HepG2 (cell line): Measurements from ENCODE around the gene TMEM87A. TPM values are rescaled to one million over a fixed set of nuclear protein-coding genes. Genes with fewer than 3 reads are reported as not detected.

Source experiments
- BRCA1 ChIP-seq: sonication (generic); formaldehyde crosslinking; IDR thresholded peaks from 2 replicates; pipeline ENCODE4 v1.4.0; 2020; ENCODE audit warnings: missing genetic modification reagents
- GABPA ChIP-seq, 2 experiments: IDR thresholded peaks; 2 replicates each; pipeline ENCODE4 v1.6.1; 2011 to 2016; ENCODE audit warnings: low read depth in 2 of 2, low read length in 1 of 2, missing biosample characterization in 1 of 2, missing genetic modification characterization in 1 of 2
- GTF2F1 ChIP-seq: fragments of 150-350 bp; IDR thresholded peaks from 2 replicates; pipeline ENCODE4 v1.6.1; 2014; ENCODE audit warnings: low read length
- GTF3A ChIP-seq: sonication (generic); formaldehyde crosslinking; conservative IDR thresholded peaks from 2 replicates; pipeline ENCODE4 v1.4.0; 2020; ENCODE audit warnings: mild to moderate bottlenecking, missing genetic modification reagents
- KLF16 ChIP-seq, 2 experiments: sonication (generic) in 1 of 2; formaldehyde crosslinking in 1 of 2; IDR thresholded peaks; 2 replicates each; pipeline versions ENCODE4 v1.6.1 to v1.8.0; 2016 to 2023; ENCODE audit warnings: missing genetic modification reagents in 2 of 2, missing compliant biosample characterization in 1 of 2
- KLF6 ChIP-seq: IDR thresholded peaks from 2 replicates; pipeline ENCODE4 v1.8.0; 2016; ENCODE audit warnings: missing biosample characterization, missing genetic modification reagents
- MAFG ChIP-seq: sonication (generic); formaldehyde crosslinking; IDR thresholded peaks from 2 replicates; pipeline ENCODE4 v1.5.1; 2020; ENCODE audit warnings: mild to moderate bottlenecking, missing genetic modification reagents
- NFATC3 ChIP-seq: sonication (generic); formaldehyde crosslinking; IDR thresholded peaks from 2 replicates; pipeline ENCODE4 v1.5.1; 2020; ENCODE audit warnings: mild to moderate bottlenecking, missing genetic modification reagents
- PAF1 ChIP-seq: IDR thresholded peaks from 2 replicates; pipeline ENCODE4 v1.6.1; 2016; ENCODE audit warnings: missing genetic modification reagents, missing compliant biosample characterization
- TEAD3 ChIP-seq: optimal IDR thresholded peaks from 2 replicates; pipeline ENCODE3; 2016; ENCODE audit warnings: borderline replicate concordance
- ZMYM3 ChIP-seq: sonication (generic); formaldehyde crosslinking; IDR thresholded peaks from 2 replicates; pipeline ENCODE4 v1.5.1; 2020; ENCODE audit warnings: mild to moderate bottlenecking, missing genetic modification reagents
- ZNF160 ChIP-seq: sonication (generic); formaldehyde crosslinking; IDR thresholded peaks from 2 replicates; pipeline ENCODE4 v1.8.0; 2022; ENCODE audit warnings: mild to moderate bottlenecking, inconsistent platforms, missing genetic modification reagents
- ZNF564 ChIP-seq: sonication (generic); formaldehyde crosslinking; IDR thresholded peaks from 2 replicates; pipeline ENCODE4 v1.8.1; 2023; ENCODE audit warnings: mild to moderate bottlenecking, missing genetic modification reagents
- ZSCAN20 ChIP-seq: sonication (generic); formaldehyde crosslinking; IDR thresholded peaks from 2 replicates; pipeline ENCODE4 v1.4.0; 2020; ENCODE audit warnings: missing genetic modification reagents, mild to moderate bottlenecking, borderline replicate concordance
- polyA plus RNA-seq, 8 experiments: library from polyadenylated mRNA; depleted of rRNA in 3 of 8; stranded (reverse) in 7 of 8; unstranded in 1 of 8; fragments of >200 nt; fragmentation: Illumina TruSeq in 4 of 8; extraction: Trizol in 4 of 8; gene quantifications; 2 replicates each; pipeline versions ENCODE4 v1.2.1 to v1.2.3, GENCODE V29; 2011 to 2016; ENCODE audit warnings: low read depth in 4 of 8, missing spikeins in 1 of 8, mixed read lengths in 1 of 8; ENCODE audit not compliant: insufficient read depth in 1 of 8
- total RNA-seq, 5 experiments: library from RNA; depleted of rRNA; stranded (reverse); fragments of >200 nt; fragmentation: Illumina TruSeq; extraction: Trizol; gene quantifications; 2 replicates each; pipeline ENCODE4 v1.2.3, GENCODE V29; 2016; ENCODE audit warnings: low read depth in 1 of 5
- TF ChIP-seq, protein P1 (sequence below): sonication (generic); formaldehyde crosslinking; IDR thresholded peaks from 2 replicates; pipeline ENCODE4 v1.8.1; 2023; ENCODE audit warnings: missing genetic modification reagents, mild to moderate bottlenecking, borderline replicate concordance
- TF ChIP-seq, protein P2 (sequence below): sonication (generic); formaldehyde crosslinking; IDR thresholded peaks from 2 replicates; pipeline ENCODE4 v1.9.0; 2021; ENCODE audit warnings: missing genetic modification reagents, mild to moderate bottlenecking, borderline replicate concordance
- TF ChIP-seq, protein P3 (sequence below), 2 experiments: fragments of 450-650 bp in 1 of 2; sonication (generic) in 1 of 2; formaldehyde crosslinking in 1 of 2; IDR thresholded peaks; 2 replicates each; pipeline versions ENCODE4 v1.6.1 to v1.8.0; 2016 to 2022; ENCODE audit warnings: antibody characterized with exemption in 1 of 2, mild to moderate bottlenecking in 1 of 2, missing genetic modification reagents in 1 of 2

The TMEM87A gene
- total and polyA plus RNA-seq, 2 of the 13 experiments (the other 11 are each of a cell fraction or from before 2014, with no cell fraction given): 20.2 to 42.8 TPM

DNA sequence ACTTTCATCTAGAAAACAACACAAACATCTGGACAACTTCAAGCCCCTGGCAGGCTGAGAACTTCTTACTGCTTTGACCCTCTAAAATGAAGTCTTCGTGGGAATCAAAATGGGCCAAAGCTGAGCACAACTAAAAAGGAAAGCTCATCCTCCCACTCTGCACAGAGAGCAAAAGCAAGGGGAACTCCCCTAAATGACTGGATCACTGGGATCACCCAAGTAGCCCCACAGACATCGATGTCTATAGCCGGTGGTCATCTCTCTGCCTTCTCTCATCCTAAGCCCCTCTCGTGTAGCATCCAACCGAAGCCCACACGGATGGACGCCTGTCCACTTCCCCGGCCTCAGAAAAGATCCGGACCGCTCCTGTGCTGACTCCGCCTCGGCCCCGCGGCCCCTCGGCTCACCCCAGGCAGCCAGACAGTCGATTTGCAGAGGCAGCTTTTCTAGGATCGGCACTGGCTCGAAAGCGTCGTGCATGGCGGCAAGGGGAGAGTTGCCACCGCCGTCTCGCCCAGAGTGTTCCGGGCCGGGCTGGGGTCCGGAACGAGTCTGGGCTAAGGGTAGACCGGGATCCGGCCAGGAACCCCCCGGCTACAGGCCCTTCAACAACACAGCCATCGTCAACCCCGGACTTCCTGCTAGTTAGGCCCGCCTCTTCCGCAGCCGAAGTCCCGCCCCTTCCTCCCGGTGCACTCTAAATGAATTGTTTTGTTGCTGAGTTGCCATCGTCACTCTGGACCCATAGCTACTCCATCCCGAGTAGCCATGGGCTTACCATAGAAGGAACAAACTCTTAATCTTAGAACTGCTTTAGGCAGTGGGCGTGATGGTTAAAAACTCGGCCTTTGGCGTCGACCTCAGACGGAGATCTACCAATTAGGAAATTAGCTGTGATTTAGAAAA is 65.3 kb downstream of the TMEM87A start, which contains the start of gene VPS39 (continued):
- TF ChIP-seq ZNF564 (CRISPR knock-in tag) (no peak), GTF2F1 (no peak), ZSCAN20 (CRISPR knock-in tag) (peak; percentile 57; the same call in 1 of the 2 replicates), TEAD3 (CRISPR knock-in tag) (no peak), KLF6 (CRISPR knock-in tag) (no peak), ZNF160 (CRISPR knock-in tag) (no peak), GTF3A (CRISPR knock-in tag) (no peak), GABPA (IDR thresholded peaks at IDR 0.05; ENCODE audit: low read depth, low read length) (peak; percentile 90), GABPA (CRISPR knock-in tag; IDR thresholded peaks at IDR 0.05; ENCODE audit: low read depth) (peak; percentile 98), BRCA1 (CRISPR knock-in tag) (no peak), ZMYM3 (CRISPR knock-in tag) (no peak), MAFG (CRISPR knock-in tag) (no peak), NFATC3 (CRISPR knock-in tag) (no peak), KLF16 (CRISPR knock-in tag; IDR thresholded peaks at IDR 0.05) (0 out of 4 replicates have a peak, but pooled peaks of 1 of the 2 experiments have one; percentile 57), PAF1 (no peak)
- TF ChIP-seq, protein P1, sequence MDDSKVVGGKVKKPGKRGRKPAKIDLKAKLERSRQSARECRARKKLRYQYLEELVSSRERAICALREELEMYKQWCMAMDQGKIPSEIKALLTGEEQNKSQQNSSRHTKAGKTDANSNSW (CRISPR knock-in tag): no peak
- TF ChIP-seq, protein P2, sequence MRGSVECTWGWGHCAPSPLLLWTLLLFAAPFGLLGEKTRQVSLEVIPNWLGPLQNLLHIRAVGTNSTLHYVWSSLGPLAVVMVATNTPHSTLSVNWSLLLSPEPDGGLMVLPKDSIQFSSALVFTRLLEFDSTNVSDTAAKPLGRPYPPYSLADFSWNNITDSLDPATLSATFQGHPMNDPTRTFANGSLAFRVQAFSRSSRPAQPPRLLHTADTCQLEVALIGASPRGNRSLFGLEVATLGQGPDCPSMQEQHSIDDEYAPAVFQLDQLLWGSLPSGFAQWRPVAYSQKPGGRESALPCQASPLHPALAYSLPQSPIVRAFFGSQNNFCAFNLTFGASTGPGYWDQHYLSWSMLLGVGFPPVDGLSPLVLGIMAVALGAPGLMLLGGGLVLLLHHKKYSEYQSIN: no peak
- TF ChIP-seq, protein P3, sequence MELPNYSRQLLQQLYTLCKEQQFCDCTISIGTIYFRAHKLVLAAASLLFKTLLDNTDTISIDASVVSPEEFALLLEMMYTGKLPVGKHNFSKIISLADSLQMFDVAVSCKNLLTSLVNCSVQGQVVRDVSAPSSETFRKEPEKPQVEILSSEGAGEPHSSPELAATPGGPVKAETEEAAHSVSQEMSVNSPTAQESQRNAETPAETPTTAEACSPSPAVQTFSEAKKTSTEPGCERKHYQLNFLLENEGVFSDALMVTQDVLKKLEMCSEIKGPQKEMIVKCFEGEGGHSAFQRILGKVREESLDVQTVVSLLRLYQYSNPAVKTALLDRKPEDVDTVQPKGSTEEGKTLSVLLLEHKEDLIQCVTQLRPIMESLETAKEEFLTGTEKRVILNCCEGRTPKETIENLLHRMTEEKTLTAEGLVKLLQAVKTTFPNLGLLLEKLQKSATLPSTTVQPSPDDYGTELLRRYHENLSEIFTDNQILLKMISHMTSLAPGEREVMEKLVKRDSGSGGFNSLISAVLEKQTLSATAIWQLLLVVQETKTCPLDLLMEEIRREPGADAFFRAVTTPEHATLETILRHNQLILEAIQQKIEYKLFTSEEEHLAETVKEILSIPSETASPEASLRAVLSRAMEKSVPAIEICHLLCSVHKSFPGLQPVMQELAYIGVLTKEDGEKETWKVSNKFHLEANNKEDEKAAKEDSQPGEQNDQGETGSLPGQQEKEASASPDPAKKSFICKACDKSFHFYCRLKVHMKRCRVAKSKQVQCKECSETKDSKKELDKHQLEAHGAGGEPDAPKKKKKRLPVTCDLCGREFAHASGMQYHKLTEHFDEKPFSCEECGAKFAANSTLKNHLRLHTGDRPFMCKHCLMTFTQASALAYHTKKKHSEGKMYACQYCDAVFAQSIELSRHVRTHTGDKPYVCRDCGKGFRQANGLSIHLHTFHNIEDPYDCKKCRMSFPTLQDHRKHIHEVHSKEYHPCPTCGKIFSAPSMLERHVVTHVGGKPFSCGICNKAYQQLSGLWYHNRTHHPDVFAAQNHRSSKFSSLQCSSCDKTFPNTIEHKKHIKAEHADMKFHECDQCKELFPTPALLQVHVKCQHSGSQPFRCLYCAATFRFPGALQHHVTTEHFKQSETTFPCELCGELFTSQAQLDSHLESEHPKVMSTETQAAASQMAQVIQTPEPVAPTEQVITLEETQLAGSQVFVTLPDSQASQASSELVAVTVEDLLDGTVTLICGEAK (IDR thresholded peaks at IDR 0.05): peak; percentile 4; the same call in 1 of the 2 replicates
- TF ChIP-seq, protein P3 (CRISPR knock-in tag; IDR thresholded peaks at IDR 0.05): peak; percentile 74
